ENCODE measurements around the gene ODR4.
"Not testable (repeated sequence)": the region's sequence is repeated elsewhere in the genome, so short reads cannot be mapped to it uniquely, and the experiment has no call there.

ODR4 gene

GRCh38 chr1:186424539-186424938 lies 48.9 kb downstream of the ODR4 start:
- DNase-seq, result peak; percentile 23

GRCh38 chr1:186426118-186426517 lies 50.5 kb downstream of the ODR4 start:
- no peak for DNase-seq

DNA sequence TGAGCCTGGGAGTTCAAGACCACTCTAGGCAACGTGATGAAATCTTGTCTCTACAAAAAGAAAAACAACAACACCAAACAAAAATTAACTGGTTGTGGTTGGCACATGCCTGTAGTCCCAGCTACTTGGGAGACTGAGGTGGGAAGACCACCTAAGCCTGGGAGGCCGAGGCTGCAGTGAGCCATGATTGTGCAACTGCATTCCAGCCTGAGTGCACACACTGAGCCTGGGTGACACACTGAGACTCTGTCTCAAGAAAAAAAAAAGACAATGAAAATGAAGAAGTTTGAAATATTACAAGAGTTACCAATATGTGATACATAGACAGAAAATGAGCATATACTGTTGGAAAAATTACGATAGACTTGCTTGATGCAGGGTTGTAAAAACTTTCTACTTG lies 53.4 kb downstream of the ODR4 start:
- DNase-seq, result peak; percentile 18

- peak; percentile 38 for DNase-seq
These were observed 59.7 kb downstream of the ODR4 start for GRCh38 chr1:186435336-186435735.

DNA sequence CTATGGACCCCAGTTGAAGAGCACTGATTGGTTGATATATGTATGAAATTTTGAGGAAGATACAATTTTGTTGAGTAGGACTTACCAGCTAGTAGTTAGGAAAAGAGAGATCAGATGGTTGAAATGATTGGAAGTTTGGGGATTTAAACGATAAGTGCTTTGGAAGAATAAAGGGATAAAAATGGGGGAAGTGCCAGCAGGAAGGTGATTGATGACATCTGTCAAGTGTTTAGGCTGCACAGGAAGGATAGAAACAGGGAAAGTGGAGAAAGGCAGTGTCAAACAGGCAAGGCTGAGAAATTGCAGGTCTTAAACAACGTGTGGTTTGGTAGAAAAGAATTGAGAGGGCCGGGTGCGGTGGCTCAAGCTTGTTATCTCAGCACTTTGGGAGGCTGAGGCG lies 62.9 kb downstream of the ODR4 start:
- no peak for DNase-seq

GRCh38 chr1:186440584-186440983 lies 64.9 kb downstream of the ODR4 start:
- DNase-seq, result no peak

GRCh38 chr1:186442651-186443375 lies 67.2 kb downstream of the ODR4 start:
- DNase-seq, result peak; percentile 82

DNA sequence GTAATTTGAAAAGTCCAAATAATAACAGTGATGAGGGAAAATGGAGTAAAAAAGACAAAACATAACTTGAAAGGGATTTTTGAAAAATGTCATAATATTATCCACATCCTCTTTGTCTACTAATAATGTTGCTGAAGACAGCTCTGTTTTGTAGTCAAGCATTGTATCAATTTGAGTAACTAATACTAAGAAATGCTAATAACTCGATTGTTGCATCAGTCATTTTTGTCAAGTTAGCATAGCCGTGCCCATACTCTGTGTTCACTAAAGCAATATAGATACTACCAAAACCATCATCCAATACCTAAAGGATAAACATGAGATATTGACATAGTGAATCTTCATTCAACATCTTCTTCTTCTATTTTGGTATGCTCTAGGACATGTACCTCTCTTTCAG lies 68.0 kb downstream of the ODR4 start:
- no peak for DNase-seq

GRCh38 chr1:186446152-186446551 lies 70.5 kb downstream of the ODR4 start:
- DNase-seq, result no peak

DNA sequence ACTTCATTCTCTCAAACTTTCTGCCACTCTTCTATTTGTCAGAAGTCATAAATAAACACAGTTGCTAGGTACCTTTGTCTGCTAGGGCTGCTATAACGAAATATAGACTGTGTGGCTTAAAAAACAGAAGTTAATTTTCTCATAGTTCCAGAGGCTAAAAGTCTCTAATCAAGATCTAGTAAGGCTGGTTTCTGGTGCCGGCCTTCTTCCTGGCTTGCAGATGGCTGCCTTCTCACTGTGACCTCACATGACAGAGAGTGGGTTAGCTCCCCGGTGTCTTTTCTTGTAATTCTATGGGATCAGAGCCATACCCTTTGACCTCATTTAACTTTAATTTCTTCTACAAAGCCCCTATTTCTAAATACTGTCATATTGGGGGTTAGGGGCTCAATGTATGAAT lies 79.3 kb downstream of the ODR4 start:
- no peak for DNase-seq

GRCh38 chr1:186456729-186457255 lies 81.2 kb downstream of the ODR4 start:
- no peak for DNase-seq

- DNase-seq, result not testable (repeated sequence)
These were observed 83.5 kb downstream of the ODR4 start for GRCh38 chr1:186459161-186459560.

DNA sequence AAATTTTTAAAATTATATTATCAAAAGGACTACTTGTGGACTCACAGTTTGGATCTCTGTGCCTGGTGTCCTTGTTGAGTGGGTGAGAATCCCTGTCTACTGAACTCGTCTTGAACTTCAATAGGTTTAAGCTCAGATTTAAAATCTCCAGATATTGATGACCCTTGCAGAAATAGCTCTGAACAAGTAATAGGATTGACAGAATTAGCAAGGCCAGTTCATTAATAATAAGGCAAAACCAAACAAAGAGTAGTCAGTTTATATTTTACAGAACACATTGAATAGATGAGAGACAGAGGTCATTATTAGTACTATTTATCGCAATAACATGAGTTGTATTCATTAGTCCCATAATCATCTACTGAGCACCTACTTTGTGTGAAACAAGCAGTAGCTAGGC lies 85.4 kb downstream of the ODR4 start, which contains the start of gene PDC:
Gene PDC (minus strand): TSS at position 101 of the 400 bp plus-strand sequence. CDS start 11,655 bp downstream, outside the sequence.
- DNase-seq, result no peak

DNA sequence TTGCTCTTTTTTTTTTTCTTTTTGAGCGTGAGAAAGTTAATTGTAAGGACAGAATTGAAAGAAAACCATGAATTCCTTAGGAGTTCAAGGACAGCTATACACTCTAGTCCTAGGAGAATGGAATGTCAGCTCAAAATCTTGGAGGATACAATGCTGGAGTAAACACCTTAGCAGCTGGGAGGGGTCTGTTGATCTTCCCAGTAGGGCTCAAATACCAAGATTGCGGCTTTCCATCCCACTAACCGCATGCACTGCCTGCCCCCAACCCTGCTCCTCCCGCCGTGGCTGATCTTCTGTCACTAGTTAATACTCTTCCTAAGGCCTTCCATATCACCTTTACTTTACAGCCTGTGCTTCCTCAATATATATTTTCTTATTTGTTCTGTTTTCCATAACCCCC lies 87.9 kb downstream of the ODR4 start:
- no peak for DNase-seq

- no peak for DNase-seq
These were observed 88.3 kb downstream of the ODR4 start for GRCh38 chr1:186463926-186464325.

- not testable (repeated sequence) for DNase-seq
These were observed 89.9 kb downstream of the ODR4 start for GRCh38 chr1:186465491-186465890.

GRCh38 chr1:186465946-186466345 lies 90.3 kb downstream of the ODR4 start:
- peak; percentile 56 for DNase-seq

Measured in fibroblast of skin of right biceps (primary cell).